HepG2 (cell line): Measurements from ENCODE around the gene INTS1. TPM values are rescaled to one million over a fixed set of nuclear protein-coding genes. Genes with fewer than 3 reads are reported as not detected.

Experiments used
- ARNT ChIP-seq: fragments of 450-650 bp; IDR thresholded peaks from 2 replicates; pipeline ENCODE4 v1.6.1; 2017
- CHD2 ChIP-seq: IDR thresholded peaks from 2 replicates; pipeline ENCODE4 v1.6.1; 2011; ENCODE audit warnings: low read depth, low read length, improper control_type of control experiment
- CREBL2 ChIP-seq: sonication (generic); formaldehyde crosslinking; IDR thresholded peaks from 2 replicates; pipeline ENCODE4 v1.8.1; 2023; ENCODE audit warnings: missing genetic modification reagents, mild to moderate bottlenecking, borderline replicate concordance
- ELF4 ChIP-seq: sonication (generic); formaldehyde crosslinking; IDR thresholded peaks from 2 replicates; pipeline ENCODE4 v1.5.0; 2020; ENCODE audit warnings: missing genetic modification reagents, mild to moderate bottlenecking, moderate library complexity, borderline replicate concordance
- HMG20A ChIP-seq: IDR thresholded peaks from 2 replicates; pipeline ENCODE4 v1.6.1; 2016; ENCODE audit warnings: borderline replicate concordance
- NBN ChIP-seq: fragments of 450-650 bp; conservative IDR thresholded peaks from 2 replicates; pipeline ENCODE4 v1.6.1; 2017
- PRPF4 ChIP-seq: fragments of 200-400 bp; formaldehyde crosslinking; IDR thresholded peaks from 2 replicates; pipeline ENCODE4 v1.6.1; 2016; ENCODE audit warnings: low read length, low read depth; ENCODE audit not compliant: poor library complexity, severe bottlenecking
- SALL2 ChIP-seq: sonication (generic); formaldehyde crosslinking; IDR thresholded peaks from 2 replicates; pipeline ENCODE4 v1.8.1; 2023; ENCODE audit warnings: mild to moderate bottlenecking, missing genetic modification reagents, inconsistent platforms
- SRF ChIP-seq: IDR thresholded peaks from 2 replicates; pipeline ENCODE4 v1.6.1; 2011; ENCODE audit warnings: mild to moderate bottlenecking, low read depth, low read length, moderate library complexity
- SRSF4 ChIP-seq: fragments of 200-400 bp; formaldehyde crosslinking; IDR thresholded peaks from one replicate; pipeline ENCODE4 v1.6.1; 2018; ENCODE audit warnings: mild to moderate bottlenecking, low read depth, low read length, moderate library complexity; ENCODE audit not compliant: poor library complexity, severe bottlenecking
- TCF7 ChIP-seq: sonication (generic); IDR thresholded peaks from 2 replicates; pipeline ENCODE4 v1.6.1; 2016; ENCODE audit warnings: antibody characterized with exemption, low read depth
- THAP11 ChIP-seq: IDR thresholded peaks from 2 replicates; pipeline ENCODE4 v1.6.1; 2016; ENCODE audit warnings: missing biosample characterization, missing genetic modification reagents
- YEATS4 ChIP-seq: sonication (generic); formaldehyde crosslinking; IDR thresholded peaks from 2 replicates; pipeline ENCODE4 v1.4.0; 2020; ENCODE audit warnings: missing genetic modification reagents, borderline replicate concordance
- ZNF225 ChIP-seq: sonication (generic); formaldehyde crosslinking; IDR thresholded peaks from 2 replicates; pipeline ENCODE4 v1.4.0; 2020; ENCODE audit warnings: mild to moderate bottlenecking, missing genetic modification reagents
- ZNF260 ChIP-seq: sonication (generic); formaldehyde crosslinking; IDR thresholded peaks from 2 replicates; pipeline ENCODE4 v1.4.0; 2020; ENCODE audit warnings: missing genetic modification reagents, low read depth, mild to moderate bottlenecking, borderline replicate concordance
- ZNF431 ChIP-seq: sonication (generic); formaldehyde crosslinking; IDR thresholded peaks from 2 replicates; pipeline ENCODE4 v1.9.0; 2022; ENCODE audit warnings: missing genetic modification reagents, low read depth, mild to moderate bottlenecking, borderline replicate concordance
- ZNF513 ChIP-seq: sonication (generic); formaldehyde crosslinking; conservative IDR thresholded peaks from 2 replicates; pipeline ENCODE4 v1.5.0; 2020; ENCODE audit warnings: missing genetic modification reagents
- ZNF563 ChIP-seq: sonication (generic); formaldehyde crosslinking; IDR thresholded peaks from 2 replicates; pipeline ENCODE4 v1.8.0; 2022; ENCODE audit warnings: mild to moderate bottlenecking, moderate library complexity, missing genetic modification reagents
- ZNF770 ChIP-seq: sonication (generic); formaldehyde crosslinking; IDR thresholded peaks from 2 replicates; pipeline ENCODE4 v1.5.0; 2020; ENCODE audit warnings: mild to moderate bottlenecking, missing genetic modification reagents
- ZNF781 ChIP-seq: sonication (generic); formaldehyde crosslinking; IDR thresholded peaks from 2 replicates; pipeline ENCODE4 v1.5.1; 2020; ENCODE audit warnings: borderline replicate concordance, mild to moderate bottlenecking, missing genetic modification reagents; ENCODE audit errors: not compliant biosample characterization
- ZNF816 ChIP-seq: sonication (generic); formaldehyde crosslinking; IDR thresholded peaks from 2 replicates; pipeline ENCODE4 v1.8.0; 2022; ENCODE audit warnings: missing genetic modification reagents, mild to moderate bottlenecking, borderline replicate concordance
- polyA plus RNA-seq, 8 experiments: library from polyadenylated mRNA; depleted of rRNA in 3 of 8; stranded (reverse) in 7 of 8; unstranded in 1 of 8; fragments of >200 nt; fragmentation: Illumina TruSeq in 4 of 8; extraction: Trizol in 4 of 8; gene quantifications; 2 replicates each; pipeline versions ENCODE4 v1.2.1 to v1.2.3, GENCODE V29; 2011 to 2016; ENCODE audit warnings: low read depth in 4 of 8, missing spikeins in 1 of 8, mixed read lengths in 1 of 8; ENCODE audit not compliant: insufficient read depth in 1 of 8
- total RNA-seq, 5 experiments: library from RNA; depleted of rRNA; stranded (reverse); fragments of >200 nt; fragmentation: Illumina TruSeq; extraction: Trizol; gene quantifications; 2 replicates each; pipeline ENCODE4 v1.2.3, GENCODE V29; 2016; ENCODE audit warnings: low read depth in 1 of 5
- TF ChIP-seq, protein P1 (sequence below): IDR thresholded peaks from 2 replicates; pipeline ENCODE4 v1.6.1; 2016; ENCODE audit warnings: low read depth
- TF ChIP-seq, protein P2 (sequence below): sonication (generic); formaldehyde crosslinking; IDR thresholded peaks from 2 replicates; pipeline ENCODE4 v1.8.0; 2022; ENCODE audit warnings: missing genetic modification reagents, mild to moderate bottlenecking, borderline replicate concordance

The INTS1 gene
- total and polyA plus RNA-seq, 2 of the 13 experiments (the other 11 are each of a cell fraction or from before 2014, with no cell fraction given) = 13.7 to 29.0 TPM

GRCh38 chr7:1466524-1467271 is 37.5 kb downstream of the INTS1 start (continued):
- no peak for TF ChIP-seq ELF4 (CRISPR knock-in tag)
- no peak for TF ChIP-seq ZNF431 (CRISPR knock-in tag)
- TF ChIP-seq ZNF513 (CRISPR knock-in tag) = no peak
- peak; percentile 64; the same call in 1 of the 2 replicates for TF ChIP-seq THAP11
- no peak; the same call in 1 of the 2 replicates for TF ChIP-seq HMG20A (CRISPR knock-in tag)
- TF ChIP-seq ZNF260 = no peak
- TF ChIP-seq CREBL2 (CRISPR knock-in tag) = no peak
- no peak for TF ChIP-seq SRSF4
- no peak for TF ChIP-seq NBN
- no peak for TF ChIP-seq PRPF4
- TF ChIP-seq, protein P1, sequence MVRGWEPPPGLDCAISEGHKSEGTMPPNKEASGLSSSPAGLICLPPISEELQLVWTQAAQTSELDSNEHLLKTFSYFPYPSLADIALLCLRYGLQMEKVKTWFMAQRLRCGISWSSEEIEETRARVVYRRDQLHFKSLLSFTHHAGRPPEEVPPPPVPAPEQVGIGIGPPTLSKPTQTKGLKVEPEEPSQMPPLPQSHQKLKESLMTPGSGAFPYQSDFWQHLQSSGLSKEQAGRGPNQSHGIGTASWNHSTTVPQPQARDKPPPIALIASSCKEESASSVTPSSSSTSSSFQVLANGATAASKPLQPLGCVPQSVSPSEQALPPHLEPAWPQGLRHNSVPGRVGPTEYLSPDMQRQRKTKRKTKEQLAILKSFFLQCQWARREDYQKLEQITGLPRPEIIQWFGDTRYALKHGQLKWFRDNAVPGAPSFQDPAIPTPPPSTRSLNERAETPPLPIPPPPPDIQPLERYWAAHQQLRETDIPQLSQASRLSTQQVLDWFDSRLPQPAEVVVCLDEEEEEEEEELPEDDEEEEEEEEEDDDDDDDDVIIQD = peak; percentile 27; the same call in 1 of the 2 replicates
- no peak for TF ChIP-seq ARNT
- TF ChIP-seq CHD2 = no peak
- no peak for TF ChIP-seq SRF
- no peak for TF ChIP-seq ZNF816 (CRISPR knock-in tag)
- TF ChIP-seq SALL2 (CRISPR knock-in tag) = peak; percentile 68; the same call in 1 of the 2 replicates
- TF ChIP-seq TCF7 = no peak
- TF ChIP-seq ZNF563 (CRISPR knock-in tag) = no peak
- peak; percentile 1 for TF ChIP-seq ZNF781
- peak; percentile 27; the same call in 1 of the 2 replicates for TF ChIP-seq YEATS4 (CRISPR knock-in tag)
- 0 out of 2 replicates have a peak, but pooled peaks have one; percentile 14 for TF ChIP-seq ZNF225 (CRISPR knock-in tag)
- TF ChIP-seq ZNF770 (CRISPR knock-in tag) = no peak; the same call in 1 of the 2 replicates
- TF ChIP-seq, protein P2, sequence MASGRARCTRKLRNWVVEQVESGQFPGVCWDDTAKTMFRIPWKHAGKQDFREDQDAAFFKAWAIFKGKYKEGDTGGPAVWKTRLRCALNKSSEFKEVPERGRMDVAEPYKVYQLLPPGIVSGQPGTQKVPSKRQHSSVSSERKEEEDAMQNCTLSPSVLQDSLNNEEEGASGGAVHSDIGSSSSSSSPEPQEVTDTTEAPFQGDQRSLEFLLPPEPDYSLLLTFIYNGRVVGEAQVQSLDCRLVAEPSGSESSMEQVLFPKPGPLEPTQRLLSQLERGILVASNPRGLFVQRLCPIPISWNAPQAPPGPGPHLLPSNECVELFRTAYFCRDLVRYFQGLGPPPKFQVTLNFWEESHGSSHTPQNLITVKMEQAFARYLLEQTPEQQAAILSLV (CRISPR knock-in tag) = 0 out of 2 replicates have a peak, but pooled peaks have one; percentile 18
